HS-5 (cell line): ENCODE data around the gene TRAPPC5.

Source experiments
- DNase-seq: peaks from one replicate; pipeline ENCODE4 v3.0.0-alpha.2; 2012; ENCODE audit warnings: low read depth

Gene TRAPPC5

GRCh38 chr19:7645656-7646425 is 34.8 kb upstream of the TRAPPC5 start:
- no peak for DNase-seq

GRCh38 chr19:7646426-7646700 is 34.3 kb upstream of the TRAPPC5 start:
- DNase-seq, result no peak

GRCh38 chr19:7647156-7647555 is 33.5 kb upstream of the TRAPPC5 start:
- DNase-seq, result no peak

- no peak for DNase-seq
Measured at GRCh38 chr19:7648265-7649014, 32.2 kb upstream of the TRAPPC5 start.

- no peak for DNase-seq
Measured at GRCh38 chr19:7650148-7650547, 30.5 kb upstream of the TRAPPC5 start.

- peak; percentile 41 for DNase-seq
Measured at GRCh38 chr19:7652061-7652641, 28.5 kb upstream of the TRAPPC5 start.

- no peak for DNase-seq
Measured at GRCh38 chr19:7654401-7654800, 26.2 kb upstream of the TRAPPC5 start.

- no peak for DNase-seq
Measured at GRCh38 chr19:7655581-7655980, 25.1 kb upstream of the TRAPPC5 start.

- DNase-seq, result no peak
Measured at GRCh38 chr19:7657131-7657751, 23.4 kb upstream of the TRAPPC5 start.

GRCh38 chr19:7658219-7658686 is 22.4 kb upstream of the TRAPPC5 start:
- no peak for DNase-seq

- DNase-seq, result no peak
Measured at GRCh38 chr19:7661744-7662538, 18.7 kb upstream of the TRAPPC5 start.

- DNase-seq, result no peak
Measured at GRCh38 chr19:7662657-7663056, 18.0 kb upstream of the TRAPPC5 start.

- DNase-seq, result no peak
Measured at GRCh38 chr19:7663706-7664105, 16.9 kb upstream of the TRAPPC5 start.

- no peak for DNase-seq
Measured at GRCh38 chr19:7665076-7665475, 15.6 kb upstream of the TRAPPC5 start.

GRCh38 chr19:7668842-7669241 is 11.8 kb upstream of the TRAPPC5 start, which contains the start of gene RETN:
Gene RETN (plus strand): TSS chr19:7669049. CDS start chr19:7669327, 278 bp downstream.
- DNase-seq, result no peak

GRCh38 chr19:7669641-7670040 is 11.0 kb upstream of the TRAPPC5 start:
- DNase-seq, result no peak

GRCh38 chr19:7670150-7670783 is 10.4 kb upstream of the TRAPPC5 start:
- no peak for DNase-seq

GRCh38 chr19:7670790-7671189 is 9.8 kb upstream of the TRAPPC5 start:
- no peak for DNase-seq

- DNase-seq, result no peak
Measured at GRCh38 chr19:7672522-7672921, 8.1 kb upstream of the TRAPPC5 start.

- DNase-seq, result no peak
Measured at GRCh38 chr19:7674010-7675005, 6.3 kb upstream of the TRAPPC5 start.
